HT1080 (cell line): Measurements from ENCODE around the gene NUCB2. TPM values are rescaled to one million over a fixed set of nuclear protein-coding genes. Genes with fewer than 3 reads are reported as not detected.
A peak's percentile ranks its signal among the peaks of the same experiment; 100 is the strongest.
"Not testable (repeated sequence)": the region's sequence is repeated elsewhere in the genome, so short reads cannot be mapped to it uniquely, and the experiment has no call there.

Experiments used
- DNase-seq: peaks from one replicate; pipeline ENCODE4 v3.0.0-alpha.2; 2015; ENCODE audit warnings: low read depth
- polyA plus RNA-seq, 2 experiments: library from polyadenylated mRNA; depleted of rRNA; stranded (reverse); fragments of >200 nt; gene quantifications; 2 replicates each; pipeline ENCODE4 v1.2.3, GENCODE V29; 2015
- total RNA-seq: library from RNA; depleted of rRNA; stranded (reverse); fragments of >200 nt; shearing (Covaris generic); gene quantifications from 2 replicates; pipeline ENCODE4 v1.2.3, GENCODE V29; 2014; rRNA removed

Gene NUCB2
- total RNA-seq = 20.1 and 21.1 TPM in 2 replicates
- polyA plus RNA-seq (2015; cell fraction: cytosol; rRNA removed) = 31.0 and 39.9 TPM in 2 replicates
- 42.6 and 54.1 TPM in 2 replicates for polyA plus RNA-seq (2015; cell fraction: nucleus; rRNA removed)

DNA sequence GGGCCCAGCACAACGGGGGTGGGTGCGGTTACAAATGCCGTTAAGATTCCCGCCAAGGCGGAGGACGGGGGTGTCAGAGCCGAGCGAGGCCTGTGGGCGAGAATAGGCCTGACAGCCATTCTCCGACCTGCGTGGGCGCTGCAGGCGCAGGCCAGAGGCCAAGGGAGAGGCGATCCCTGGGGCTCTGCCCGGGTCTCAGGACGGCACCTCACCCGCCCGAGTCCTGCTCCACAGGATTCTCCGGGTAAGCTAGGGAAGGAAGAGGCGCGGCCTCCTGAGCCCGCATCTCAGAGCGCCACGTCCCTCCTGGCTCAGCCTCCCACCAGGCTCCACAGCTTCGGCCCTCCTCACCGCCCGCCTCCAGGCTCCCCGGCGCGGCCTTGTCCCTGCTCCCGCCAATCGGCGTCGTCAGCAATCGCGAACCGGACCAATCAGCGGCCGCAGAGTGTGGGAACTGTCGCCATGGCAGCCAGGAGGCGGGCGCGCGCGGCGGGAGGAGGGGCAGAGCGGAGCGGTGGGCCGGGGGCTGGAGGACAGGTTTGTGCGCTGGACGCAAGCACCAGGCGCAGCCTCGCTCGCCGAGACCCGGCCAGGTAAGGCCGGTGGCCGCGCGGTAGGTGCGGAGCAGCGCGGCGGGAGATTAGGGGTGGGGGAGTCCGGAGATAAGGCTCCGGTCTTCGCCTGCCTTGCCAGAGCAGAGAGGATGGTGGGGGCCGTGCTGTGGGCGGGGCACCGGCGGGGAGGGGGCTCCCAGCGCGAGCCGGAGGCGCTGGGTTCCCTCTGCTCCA, at the start of gene NUCB2:
Gene NUCB2 (plus strand): TSS at position 504 of the 788 bp plus-strand sequence. CDS start 18,585 bp downstream, outside the sequence.
- DNase-seq = peak; percentile 95

DNA sequence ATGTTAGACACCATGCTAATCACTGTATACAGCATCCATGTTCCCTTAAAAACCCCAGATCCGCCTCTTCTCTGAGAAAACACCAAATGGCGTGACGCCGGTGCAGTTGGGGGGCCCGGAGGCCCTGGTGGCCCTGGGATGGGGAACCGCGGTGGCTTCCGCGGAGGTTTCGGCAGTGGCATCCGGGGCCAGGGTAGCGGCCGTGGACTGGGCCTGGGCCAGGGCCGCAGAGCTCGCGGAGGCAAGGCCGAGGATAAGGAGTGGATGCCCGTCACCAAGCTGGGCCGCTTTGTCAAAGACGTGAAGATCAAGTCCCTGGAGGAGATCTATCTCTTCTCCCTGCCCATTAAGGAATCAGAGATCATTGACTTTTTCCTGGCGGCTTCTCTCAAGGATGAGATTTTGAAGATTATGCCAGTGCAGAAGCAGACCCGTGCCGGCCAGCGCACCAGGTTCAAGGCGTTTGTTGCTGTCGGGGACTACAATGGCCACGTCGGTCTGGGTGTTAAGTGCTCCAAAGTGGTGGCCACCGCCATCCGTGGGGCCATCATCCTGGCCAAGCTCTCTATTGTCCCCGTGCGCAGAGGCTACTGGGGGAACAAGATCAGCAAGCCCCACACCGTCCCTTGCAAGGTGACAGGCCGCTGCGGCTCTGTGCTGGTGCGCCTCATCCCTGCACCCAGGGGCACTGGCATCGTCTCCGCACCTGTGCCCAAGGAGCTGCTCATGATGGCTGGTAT, 48.2 kb upstream of the NUCB2 start:
- DNase-seq = not testable (repeated sequence)

DNA sequence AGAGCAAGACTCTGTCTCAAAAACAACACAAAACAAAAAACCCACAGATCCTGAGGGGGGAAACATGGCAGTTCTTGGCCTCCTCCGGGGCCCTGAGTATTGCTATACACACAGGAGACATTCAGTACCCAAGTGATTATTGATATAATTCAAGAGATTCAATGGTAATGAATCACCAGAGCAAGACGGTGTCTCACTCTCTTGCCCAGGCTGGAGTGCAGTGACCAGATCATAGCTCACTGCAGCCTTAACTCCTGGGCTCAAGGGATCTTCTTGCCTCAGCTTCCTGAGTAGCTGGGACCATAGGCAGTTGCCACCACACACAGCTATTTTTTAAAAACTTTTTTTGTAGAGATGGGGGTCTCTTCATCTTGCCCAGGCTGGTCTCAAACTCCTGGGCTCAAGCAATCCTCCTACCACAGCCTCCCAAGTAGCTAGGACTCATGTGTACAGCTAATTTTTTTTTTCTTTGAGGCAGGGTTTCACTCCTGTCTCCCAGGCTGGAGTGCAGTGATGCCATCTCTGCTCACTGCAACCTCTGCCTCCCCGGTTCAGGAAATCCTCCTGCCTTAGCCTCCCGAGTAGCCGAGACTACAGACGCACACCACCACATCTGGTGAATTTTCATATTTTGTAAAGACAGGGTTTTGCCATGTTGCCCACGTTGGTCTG, 46.9 kb upstream of the NUCB2 start:
- DNase-seq = no peak

DNA sequence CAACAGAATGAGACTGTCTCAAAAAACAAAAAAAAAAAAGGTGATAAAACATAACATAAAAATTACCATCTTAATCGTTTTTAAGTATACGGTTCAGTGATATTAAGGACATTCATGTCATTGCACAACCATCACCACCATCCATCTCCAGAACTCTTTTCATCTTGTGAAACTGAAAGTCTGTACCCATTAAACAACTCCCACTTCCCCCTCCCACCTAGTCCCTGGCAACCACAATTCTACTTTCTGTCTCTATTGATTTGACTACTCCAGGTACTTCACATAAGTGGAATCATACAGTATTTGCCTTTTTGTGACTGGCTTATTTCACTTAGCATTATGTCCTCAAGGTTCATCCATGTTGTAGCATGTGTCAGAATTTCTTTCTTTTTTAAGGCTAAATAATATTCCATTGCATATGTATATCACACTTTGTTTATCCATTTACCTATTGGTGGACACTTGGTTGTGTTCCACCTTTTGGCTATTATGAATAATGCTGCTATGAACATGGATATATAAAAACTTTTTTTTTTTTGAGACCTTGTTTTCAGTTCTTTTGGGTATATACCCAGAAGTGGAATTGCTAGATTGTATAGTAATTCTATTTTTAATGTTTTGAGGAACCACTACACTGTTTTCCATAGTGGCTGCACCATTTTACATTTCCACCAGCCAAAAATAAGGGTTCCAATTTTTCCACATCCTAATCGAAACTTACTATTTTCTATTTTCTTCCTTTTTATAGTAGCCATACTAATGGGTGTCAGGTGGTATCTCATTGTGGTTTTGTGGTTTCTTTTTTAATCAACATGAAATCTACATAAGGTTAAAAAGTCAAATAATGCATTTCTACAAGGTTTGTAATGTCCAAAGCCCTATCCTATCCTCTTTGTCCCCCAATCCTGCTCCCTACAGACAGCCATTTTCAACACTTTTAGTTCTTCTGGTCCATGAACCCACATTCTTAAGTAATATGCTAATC, 45.4 kb upstream of the NUCB2 start:
- DNase-seq = no peak

DNA sequence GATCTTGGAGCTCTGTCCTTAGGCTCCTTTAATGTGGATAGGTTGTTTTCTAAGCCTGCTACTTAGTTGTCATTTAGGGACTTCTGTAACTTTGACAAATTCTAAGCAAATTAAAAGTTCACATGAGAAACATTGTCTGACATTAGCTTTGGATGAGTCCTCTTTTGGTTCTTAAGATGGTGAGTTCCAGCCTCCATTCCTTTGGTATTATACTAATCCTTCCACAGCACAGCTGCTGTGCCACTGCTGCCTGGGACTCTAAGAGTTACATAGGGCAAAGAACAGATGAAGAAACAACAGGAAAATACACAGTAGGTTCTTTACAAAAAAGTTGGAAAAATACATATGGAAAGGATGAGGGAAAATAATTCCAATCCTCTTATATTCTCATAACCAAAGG, 43.4 kb upstream of the NUCB2 start:
- no peak for DNase-seq

DNA sequence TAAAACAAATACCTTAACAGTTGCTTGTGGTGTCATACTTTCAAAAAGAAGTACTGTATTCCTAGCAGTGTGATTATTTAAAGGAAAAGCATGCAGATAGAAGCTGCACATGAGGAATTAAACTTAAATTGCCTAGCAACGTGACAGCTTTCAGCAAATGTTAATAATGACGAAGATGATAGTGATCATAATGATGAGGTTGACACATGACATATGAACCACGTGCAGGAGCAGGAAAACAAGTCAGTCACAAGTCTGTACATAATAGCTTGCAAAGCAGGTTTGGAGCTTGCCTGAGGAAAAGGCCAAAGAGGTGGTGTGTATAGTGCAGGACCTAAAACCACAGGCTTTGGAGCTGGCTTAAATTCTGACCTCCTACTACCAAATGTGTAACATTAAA, 38.2 kb upstream of the NUCB2 start:
- no peak for DNase-seq

DNA sequence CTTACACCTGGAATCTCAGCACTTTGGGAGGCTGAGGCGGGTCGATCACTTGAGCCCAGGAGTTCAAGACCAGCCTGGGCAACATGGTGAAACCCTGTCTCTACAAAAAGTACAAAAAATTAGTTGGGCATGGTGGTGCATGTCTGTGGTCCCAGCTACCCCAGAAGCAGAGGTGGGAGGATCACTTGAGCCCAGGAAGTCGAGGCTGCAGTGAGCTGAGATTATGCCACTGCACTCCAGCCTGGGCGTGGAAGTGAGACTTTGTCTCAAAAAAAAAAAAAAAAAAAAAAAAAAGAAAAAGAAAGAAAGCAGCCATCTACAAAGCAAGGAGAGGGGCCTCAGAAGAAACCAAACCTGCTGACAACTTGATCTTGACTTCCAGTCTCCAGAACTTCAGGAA, 36.6 kb upstream of the NUCB2 start:
- DNase-seq = not testable (repeated sequence)

DNA sequence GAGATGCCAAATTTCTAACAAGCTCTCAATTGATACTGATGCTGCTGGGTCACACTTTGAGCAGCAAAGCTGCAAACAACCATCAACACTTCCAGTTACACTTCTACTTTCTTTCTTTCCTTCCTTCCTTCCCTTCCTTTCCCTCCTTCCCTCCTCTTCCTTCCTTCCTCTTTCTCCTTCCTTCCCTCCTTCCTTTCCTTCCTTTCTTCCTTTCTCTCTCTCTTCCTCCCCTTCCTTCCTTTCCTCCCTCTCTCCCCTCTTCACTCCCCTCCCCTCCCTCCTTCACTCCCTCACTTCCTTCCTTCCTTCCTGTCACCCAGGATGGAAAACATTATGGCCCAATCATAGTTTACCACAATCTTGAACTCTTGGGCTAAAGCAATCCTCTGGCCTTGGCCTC, 35.8 kb upstream of the NUCB2 start:
- no peak for DNase-seq

DNA sequence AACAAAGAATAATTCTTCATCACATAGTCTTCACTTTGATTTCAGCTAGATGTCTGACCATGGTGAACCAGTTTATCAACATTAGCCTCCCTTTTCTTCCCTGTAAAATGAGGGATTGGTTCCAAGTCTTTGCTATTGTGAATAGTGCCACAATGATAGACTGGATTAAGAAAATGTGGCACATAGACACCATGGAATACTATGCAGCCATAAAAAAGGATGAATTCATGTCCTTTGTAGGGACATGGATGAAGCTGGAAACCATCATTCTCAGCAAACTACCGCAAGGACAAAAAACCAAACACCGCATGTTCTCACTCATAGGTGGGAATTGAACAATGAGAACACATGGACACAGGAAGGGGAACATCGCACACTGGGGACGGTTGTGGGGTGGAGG, 33.6 kb upstream of the NUCB2 start:
- DNase-seq = not testable (repeated sequence)

DNA sequence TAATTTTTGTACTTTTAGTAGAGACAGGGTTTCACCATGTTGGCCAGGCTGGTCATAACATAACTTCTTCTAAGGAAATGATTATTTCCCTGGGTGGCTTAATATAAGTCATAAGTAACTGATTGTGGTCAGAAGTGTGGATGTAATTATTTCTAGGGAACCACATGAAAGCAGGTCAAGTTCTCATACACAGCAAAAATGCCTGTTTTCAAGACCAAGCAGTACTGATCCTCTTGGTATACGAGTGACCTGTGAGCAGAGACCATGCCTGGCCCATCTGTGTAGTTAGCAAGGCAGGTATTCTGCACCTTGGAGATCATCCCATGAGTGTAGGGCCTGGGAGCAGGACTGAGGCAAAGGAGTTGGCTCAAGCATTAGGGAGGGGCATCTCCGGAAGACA, 32.5 kb upstream of the NUCB2 start:
- no peak for DNase-seq

DNA sequence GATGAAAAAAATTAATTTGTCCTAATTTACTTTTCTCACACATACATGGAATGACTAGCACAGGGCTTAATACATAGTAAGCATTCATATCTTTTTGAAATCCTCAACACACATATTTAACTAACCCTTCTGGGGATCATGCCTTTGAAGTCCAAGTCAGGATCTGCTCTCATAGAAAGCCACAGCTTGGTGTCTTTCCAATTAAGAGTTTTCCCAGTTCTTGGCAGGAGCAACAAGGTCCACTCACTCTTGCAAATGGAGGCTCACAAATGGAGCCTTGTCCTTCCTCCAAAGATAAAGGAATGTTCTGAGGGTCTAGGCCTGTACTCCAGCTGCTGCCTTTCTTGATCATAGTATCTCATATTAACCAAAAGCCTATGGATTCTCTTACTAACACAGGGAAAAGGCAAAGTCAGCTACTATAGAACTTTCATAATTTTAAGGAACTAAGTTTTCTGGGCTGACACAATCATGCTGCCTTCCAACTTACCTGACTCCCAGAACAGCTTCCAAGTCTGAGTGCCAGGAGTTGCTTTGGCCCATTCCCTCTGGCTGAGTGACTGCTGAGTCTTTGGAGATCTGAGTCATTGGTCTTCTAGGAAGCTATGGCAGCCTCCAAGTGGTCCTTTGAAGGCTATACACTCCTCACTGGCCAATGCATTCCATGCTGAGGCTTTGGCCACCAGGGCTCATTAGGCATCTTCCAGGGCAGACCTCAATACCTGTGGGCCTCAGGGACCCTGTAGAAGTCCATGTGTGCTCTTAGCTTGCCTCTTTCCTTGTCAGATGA, 25.8 kb upstream of the NUCB2 start:
- peak; percentile 31 for DNase-seq

DNA sequence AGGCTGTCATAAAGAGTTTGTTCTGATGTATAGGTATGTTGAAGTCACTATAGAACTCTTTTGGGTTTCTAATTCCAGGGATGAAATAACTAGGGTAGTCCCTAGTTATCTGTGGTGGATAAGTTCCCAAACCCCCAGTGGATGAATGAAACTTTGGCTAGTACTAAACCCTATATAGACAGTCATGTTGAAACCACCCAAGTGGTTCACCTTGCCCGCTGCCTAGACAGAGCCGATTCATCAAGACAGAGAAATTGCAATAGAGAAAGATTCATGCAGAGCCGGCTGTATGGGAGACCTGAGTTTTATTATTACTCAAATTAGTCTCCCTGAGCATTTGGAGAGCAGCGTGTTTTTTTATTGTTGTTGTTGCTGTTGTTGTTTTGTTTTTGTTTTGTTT, 23.8 kb upstream of the NUCB2 start:
- no peak for DNase-seq

DNA sequence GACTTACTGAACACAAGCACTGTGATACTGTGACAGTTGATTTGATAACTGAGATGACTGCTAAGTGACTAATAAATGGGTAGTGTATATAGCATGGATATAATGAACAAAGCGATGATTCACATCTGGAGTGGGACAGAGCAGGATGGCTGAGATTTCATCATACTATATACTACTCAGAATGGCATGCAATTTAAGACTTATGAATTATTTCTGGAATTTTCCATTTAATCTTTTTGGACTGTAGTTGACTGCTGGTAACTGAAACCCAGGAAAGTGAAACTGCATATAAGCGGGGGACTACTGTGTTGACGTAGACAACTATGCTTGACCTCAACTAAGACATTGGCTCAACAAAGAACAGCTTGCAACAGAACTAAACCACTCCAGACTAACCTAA, 20.0 kb upstream of the NUCB2 start:
- DNase-seq = peak; percentile 90

DNA sequence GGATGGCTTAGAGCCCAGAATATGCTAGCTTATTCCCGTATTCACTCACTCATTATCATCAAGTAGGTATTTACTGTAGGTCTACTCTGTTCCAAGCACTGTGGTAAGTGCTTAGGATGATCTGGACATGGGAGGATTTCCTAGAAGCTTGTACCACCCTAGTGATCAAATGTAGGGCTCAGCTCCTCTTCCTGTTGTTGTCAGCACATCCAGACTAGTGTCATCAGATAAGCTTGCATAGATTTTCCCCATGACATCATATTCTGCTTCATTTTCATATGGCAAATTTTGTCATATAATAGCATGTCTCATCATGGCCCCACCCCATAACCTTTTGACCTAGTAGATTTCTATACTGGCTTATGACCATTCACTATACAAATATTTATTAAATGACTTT, 19.3 kb upstream of the NUCB2 start:
- peak; percentile 28 for DNase-seq

DNA sequence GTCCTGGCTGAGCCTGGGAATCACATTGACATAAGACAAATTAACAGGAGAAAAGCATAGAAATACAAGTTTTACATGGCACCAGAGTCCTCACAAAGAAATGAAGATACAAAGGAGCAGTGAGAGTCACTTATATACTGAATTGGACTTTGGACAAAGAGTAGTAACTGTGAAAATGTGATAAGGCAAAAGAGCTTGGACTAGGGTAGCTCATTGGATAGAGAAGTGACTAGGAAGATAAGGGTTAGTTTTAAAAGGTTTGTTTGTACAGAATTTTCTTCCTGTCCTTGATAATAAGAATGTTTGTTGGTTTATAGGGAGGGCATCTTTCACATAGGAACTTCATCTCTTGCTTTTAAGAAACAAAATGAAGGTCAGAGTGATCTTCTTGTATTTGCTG, 17.9 kb upstream of the NUCB2 start:
- DNase-seq = no peak

DNA sequence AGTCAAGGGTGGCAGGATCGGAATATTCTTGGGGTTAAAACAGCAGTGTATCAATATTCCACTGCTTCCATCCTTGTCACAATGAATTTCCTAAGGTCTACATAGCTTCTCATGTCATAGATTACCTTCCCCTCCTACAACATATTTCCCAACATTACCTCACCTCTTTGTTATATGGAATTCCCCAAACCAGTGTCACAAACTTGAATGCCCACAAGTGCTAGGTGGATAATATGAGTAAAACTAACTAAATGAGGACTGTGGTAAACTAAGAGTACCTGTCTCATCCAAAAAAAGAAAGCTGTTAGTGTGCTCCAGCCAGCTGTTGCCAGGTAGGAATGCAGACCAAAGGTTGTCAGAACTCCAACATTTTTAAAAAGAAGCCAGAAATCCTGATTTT, 17.0 kb upstream of the NUCB2 start:
- DNase-seq = no peak

DNA sequence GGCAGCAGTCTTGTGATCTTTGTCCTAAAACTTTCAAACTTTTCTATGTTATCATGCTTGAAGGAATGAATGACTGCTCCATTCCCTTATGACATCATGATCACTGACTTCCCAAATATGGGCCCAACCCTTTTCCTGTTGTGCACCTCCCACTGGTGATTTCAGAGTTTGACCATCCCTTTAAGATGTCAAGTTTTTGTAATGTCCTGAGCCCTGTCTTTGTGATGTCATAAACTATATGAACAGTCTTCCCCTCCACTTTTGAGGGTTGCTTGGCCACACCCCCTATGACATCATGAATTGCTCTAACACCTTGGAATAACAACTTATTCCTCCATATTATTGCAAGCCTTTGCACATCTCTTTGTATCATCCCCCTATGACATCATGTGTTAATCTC, 16.5 kb upstream of the NUCB2 start:
- no peak for DNase-seq

DNA sequence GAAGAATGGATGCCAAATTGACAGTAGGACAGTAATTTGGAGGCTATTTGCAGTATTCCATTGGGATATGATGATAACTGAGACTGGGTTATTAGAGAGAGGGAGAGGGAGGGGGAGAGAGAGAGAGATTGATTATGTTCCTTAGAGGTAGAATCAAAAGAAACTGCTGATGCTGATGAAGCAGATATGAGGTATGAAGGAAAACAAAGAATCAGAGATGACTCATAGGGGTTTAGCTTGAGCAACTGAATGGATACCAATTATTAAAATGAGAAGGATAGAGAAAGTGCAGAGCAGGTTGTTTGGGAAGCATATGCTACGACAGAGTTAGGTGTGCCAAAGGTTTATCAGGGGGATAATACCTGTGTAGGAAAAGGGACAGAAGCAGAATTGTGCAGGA, 12.8 kb upstream of the NUCB2 start:
- DNase-seq = peak; percentile 60

DNA sequence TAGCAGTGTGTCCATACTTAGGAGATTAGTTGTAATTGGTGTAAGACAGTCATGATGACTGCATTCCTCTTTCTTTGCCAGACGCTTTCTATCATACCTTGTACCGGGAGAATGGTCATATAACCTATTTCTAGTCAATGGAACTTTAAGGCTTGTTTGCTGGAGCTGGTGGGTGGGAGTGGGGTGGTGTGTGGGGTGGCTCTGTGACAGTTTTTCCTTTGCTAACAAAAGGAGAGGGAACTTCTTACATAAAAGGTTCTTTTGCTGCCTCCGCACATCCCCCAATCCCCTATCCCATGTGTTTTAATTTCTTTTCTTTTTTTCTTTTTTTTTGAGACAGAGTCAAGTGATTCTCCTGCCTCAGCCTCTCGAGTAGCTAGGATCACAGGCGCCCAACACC, 9.8 kb upstream of the NUCB2 start:
- DNase-seq = no peak

DNA sequence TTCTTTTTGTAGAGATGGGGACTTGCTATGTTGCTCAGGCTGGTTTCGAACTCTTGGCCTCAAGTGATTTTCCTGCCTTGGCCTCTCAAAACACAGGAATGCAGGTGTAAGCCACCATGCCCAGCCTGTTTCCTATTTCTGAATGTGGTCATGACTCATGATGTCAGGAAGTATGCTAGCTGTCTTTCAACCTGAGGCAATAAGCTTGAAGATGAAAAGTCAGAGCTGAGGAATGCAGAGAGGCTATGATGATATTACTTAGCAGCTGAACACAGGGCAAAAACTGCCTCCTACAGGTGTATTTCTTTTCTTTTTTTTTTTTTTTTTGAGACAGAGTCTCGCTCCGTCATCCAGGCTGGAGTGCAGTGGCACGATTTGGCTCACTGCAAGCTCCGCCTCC, 9.0 kb upstream of the NUCB2 start:
- DNase-seq = peak; percentile 96
